Endothelial cell (in vitro differentiated cells): Measurements from ENCODE around the gene SF3A2. TPM values are rescaled to one million over a fixed set of nuclear protein-coding genes. Genes with fewer than 3 reads are reported as not detected.

ENCODE experiments used
- DNase-seq: peaks from one replicate; pipeline ENCODE4 v3.0.0; 2021; ENCODE audit warnings: low spot score
- H3K27ac Mint-ChIP-seq: one replicate; pipeline ENCODE4 v1.8.0; 2021; ENCODE audit warnings: mixed read lengths, inconsistent platforms; ENCODE audit not compliant: unreplicated experiment
- H3K27me3 Mint-ChIP-seq: one replicate; pipeline ENCODE4 v1.8.0; 2021; ENCODE audit warnings: mild to moderate bottlenecking, moderate library complexity, mixed read lengths, inconsistent platforms; ENCODE audit not compliant: unreplicated experiment
- H3K36me3 Mint-ChIP-seq: one replicate; pipeline ENCODE4 v1.8.0; 2021; ENCODE audit warnings: mild to moderate bottlenecking, low read depth, mixed read lengths, inconsistent platforms; ENCODE audit not compliant: unreplicated experiment
- H3K4me1 Mint-ChIP-seq: one replicate; pipeline ENCODE4 v1.8.0; 2021; ENCODE audit warnings: mild to moderate bottlenecking, mixed read lengths, inconsistent platforms; ENCODE audit not compliant: unreplicated experiment
- H3K4me3 Mint-ChIP-seq: one replicate; pipeline ENCODE4 v1.8.0; 2021; ENCODE audit warnings: mild to moderate bottlenecking, mixed read lengths, inconsistent platforms; ENCODE audit not compliant: unreplicated experiment
- H3K9me3 Mint-ChIP-seq: one replicate; pipeline ENCODE4 v1.8.0; 2021; ENCODE audit warnings: mixed read lengths, inconsistent platforms; ENCODE audit not compliant: unreplicated experiment
- CTCF ChIP-seq: fragments of 200-600 bp; sonication (generic); IDR thresholded peaks from one replicate; pipeline ENCODE4 v1.5.0; 2021; ENCODE audit warnings: antibody characterized with exemption; ENCODE audit not compliant: unreplicated experiment
- total RNA-seq: library from RNA; stranded (reverse); fragmentation: NEBNext Ultra II Directional; extraction: Animal tissue kit (Norgen Biotek cat#: 25700); gene quantifications from one replicate; pipeline ENCODE4 v1.2.1, GENCODE V29; 2021; ENCODE audit not compliant: unreplicated experiment

SF3A2 gene
- total RNA-seq, 1 donor from 2014 or later, result 137 TPM

DNA sequence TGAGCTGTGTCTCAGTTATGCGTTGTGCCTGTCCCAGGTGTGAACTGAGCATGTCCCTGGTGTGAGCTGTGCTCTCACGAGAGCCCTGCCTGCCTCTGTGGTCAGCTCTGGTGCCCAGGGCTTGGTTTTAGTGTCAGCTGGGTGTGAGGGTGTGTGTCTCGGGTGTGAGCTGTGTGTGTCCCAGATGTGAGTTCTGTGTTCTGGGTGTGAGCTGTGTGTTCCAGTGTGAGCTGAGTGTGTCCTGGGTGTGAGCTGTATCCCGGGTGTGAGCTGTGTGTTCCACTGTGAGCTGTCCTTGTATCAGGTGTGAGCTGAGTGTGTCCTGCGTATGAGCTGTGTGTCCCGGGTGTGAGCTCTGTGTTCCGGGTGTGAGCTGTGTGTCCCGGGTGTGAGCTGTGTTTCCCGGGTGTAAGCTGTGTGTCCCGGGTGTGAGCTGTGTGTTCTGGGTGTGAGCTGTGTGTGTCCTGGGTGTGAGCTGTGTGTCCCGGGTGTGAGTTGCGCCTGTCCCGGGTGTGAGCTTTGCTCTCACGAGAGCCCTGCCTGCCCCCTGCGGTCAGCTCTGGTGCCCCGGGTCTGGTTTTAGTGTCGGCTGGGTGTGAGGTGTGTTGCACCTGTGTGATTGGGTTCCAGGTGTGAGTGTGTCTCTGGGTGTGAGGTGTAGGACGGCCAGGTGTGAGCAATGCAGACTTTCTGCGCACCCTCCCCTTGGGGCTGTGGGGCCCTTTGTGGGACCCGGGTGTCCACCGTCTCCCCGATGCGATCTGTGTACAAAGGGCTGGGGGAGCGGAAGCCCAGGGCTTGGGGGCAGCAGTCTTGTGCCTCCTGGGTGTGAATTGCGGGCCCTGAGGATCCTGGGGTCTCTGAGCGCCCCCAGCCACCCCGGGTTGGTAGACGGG is 52.4 kb downstream of the SF3A2 start:
- no peak for DNase-seq
- H3K27me3 Mint-ChIP-seq, result peaks cover 11% of the 10 kb centered on the region
- TF ChIP-seq CTCF, result no peak

DNA sequence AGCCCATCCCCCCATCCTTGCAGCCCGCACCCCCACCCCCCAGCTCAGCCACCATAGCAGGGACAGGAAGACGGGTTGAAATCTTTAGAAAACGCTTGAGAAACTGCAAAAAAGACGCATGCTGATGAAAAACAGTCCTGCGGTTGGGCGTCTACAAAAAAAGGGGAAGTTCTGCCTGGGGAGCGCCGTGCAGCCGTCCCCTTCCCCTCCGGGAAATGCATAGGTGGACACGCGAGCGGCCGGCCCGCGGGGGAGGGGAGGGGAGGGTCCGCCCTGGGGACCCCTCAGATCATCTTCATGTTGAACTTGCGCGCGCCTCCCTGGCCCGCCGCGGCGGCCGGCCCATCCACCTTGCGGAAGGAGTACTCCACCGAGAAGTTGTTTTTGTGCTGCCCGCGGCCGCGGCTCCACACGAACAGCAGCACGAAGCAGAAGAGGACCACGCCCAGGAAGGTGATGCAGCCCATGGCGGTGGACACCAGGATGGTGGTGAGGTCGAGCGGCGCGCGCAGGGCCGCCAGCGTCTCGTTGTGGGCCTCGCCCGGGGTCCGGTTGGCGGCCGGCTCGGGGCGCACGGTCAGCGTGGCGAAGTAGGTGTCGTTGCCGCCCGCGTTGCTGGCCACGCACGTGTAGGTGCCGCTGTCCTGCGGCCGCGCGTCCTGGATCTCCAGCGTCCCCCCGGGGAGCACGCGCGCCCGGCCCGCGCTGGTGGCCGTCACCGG is 53.3 kb downstream of the SF3A2 start:
- no peak for DNase-seq

More for the DNA sequence above, 52.4 kb downstream of the SF3A2 start:
- Mint-ChIP-seq H3K9me3 (no peaks in the 10 kb centered on the region), H3K4me1 (peaks cover 7% of the 10 kb centered on the region), H3K27ac (peak overlapping the region; percentile 39), H3K36me3 (no peaks in the 10 kb centered on the region), H3K4me3 (peak overlapping the region; percentile 11)

DNA sequence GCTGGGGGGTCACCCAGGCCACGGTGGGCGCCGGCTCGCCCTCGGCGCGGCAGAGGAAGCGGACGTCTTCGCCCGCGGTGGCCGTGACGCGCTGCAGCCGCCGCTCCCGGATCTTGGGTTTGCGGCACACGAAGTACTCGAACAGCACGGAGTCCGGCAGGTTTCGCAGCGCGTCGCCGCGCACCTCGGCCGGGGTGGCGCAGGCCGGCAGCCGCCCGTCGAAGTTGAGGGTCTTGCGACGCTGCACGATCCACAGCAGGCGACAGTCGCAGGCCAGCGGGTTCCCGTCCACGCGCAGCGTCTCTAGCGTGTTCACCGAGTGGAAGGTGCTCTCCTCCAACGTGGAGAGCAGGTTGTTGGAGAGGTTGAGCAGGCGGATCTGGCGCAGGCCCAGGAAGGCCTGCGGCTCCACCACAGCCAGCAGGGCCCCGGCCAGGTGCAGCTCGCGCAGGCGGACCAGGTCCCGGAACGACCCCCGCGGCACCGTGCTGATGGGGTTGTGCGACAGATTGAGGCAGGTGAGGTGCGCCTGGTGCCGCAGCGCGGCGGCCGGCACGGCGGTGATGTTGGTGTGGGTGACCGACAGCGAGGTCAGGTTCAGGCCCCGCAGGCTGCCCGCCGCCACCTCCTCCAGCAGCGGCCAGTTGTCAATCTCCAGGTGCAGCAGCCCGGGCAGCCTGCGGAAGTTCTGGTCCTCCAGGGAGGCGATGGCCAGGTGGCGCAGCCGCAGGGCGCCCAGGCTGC is 54.0 kb downstream of the SF3A2 start:
- H3K27ac Mint-ChIP-seq, result no peak overlapping the region
- H3K4me1 Mint-ChIP-seq, result peaks cover 7% of the 10 kb centered on the region
- no peaks in the 10 kb centered on the region for H3K9me3 Mint-ChIP-seq
- peaks cover 11% of the 10 kb centered on the region for H3K27me3 Mint-ChIP-seq
- DNase-seq, result no peak
- no peak overlapping the region for H3K4me3 Mint-ChIP-seq
- no peaks in the 10 kb centered on the region for H3K36me3 Mint-ChIP-seq
- TF ChIP-seq CTCF, result no peak

More for the DNA sequence above, 53.3 kb downstream of the SF3A2 start:
- Mint-ChIP-seq H3K36me3 (no peaks in the 10 kb centered on the region), H3K4me3 (no peak overlapping the region), H3K9me3 (no peaks in the 10 kb centered on the region), H3K27me3 (peaks cover 11% of the 10 kb centered on the region), H3K27ac (no peak overlapping the region), H3K4me1 (peaks cover 7% of the 10 kb centered on the region)
- no peak for TF ChIP-seq CTCF

DNA sequence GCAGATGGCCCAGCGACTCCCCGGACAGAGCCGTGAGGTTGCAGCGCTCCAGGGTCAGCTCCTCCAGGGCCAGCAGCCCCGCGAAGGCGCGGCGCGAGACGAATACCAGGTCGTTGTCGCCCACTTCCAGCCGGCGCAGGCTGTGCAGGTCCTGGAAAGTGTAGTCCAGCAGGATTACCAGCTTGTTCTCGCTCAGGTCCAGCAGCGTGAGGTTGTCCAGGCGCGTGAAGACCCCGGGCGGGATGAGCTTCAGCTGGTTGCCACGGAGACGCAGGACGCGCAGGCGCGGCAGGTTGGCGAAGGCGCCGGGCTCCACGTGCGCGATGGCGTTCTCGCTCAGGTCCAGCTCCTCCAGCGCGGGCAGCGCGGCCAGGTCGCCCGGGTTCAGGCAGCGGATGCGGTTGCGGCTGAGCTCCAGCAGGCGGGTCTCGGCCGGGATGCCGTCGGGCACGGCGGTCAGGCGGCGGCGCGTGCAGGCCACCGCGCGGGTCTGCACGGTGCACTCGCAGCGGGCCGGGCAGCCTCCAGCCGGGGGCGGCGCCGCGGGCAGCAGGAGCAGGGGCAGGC is 54.6 kb downstream of the SF3A2 start:
- Mint-ChIP-seq H3K4me3 (no peak overlapping the region), H3K27me3 (peaks cover 11% of the 10 kb centered on the region), H3K9me3 (no peaks in the 10 kb centered on the region), H3K27ac (no peak overlapping the region), H3K36me3 (no peaks in the 10 kb centered on the region), H3K4me1 (peaks cover 7% of the 10 kb centered on the region)
- DNase-seq, result no peak
- TF ChIP-seq CTCF, result no peak
